H1 (cell line): ENCODE data around the gene FNIP2. TPM values are rescaled to one million over a fixed set of nuclear protein-coding genes. Genes with fewer than 3 reads are reported as not detected.

ENCODE experiments used
- CTCF ChIA-PET: fragments of 300-600 bp; sonication (Branson Sonifier 250); formaldehyde crosslinking; loops from one replicate; lab custom pipeline; 2021; ENCODE audit not compliant: partially characterized antibody; lab: Charles Lee
- POLR2A ChIA-PET: fragments of 300-600 bp; sonication (Branson Sonifier 250); formaldehyde crosslinking; loops from one replicate; lab custom pipeline; 2021; ENCODE audit warnings: inconsistent platforms; ENCODE audit not compliant: partially characterized antibody; lab: Charles Lee
- DNase-seq, 2 experiments: peaks; one replicate each; pipeline versions ENCODE4 v3.0.0 to v3.0.0-alpha.2; 2010 to 2022; ENCODE audit warnings: low spot score in 2 of 2, low read depth in 1 of 2, mixed read lengths in 1 of 2
- FAIRE-seq: peaks from 2 replicates; lab custom pipeline; 2011; peaks lifted over from hg19 to GRCh38; lab: Jason Lieb, UNC
- H2AFZ ChIP-seq: 2 replicates; pipeline ENCODE4 v1.8.1; 2012; ENCODE audit warnings: low read length, inconsistent platforms
- H2AK5ac ChIP-seq: 2 replicates; pipeline ENCODE4 v1.6.1; 2013; ENCODE audit warnings: low read depth, low read length
- H2BK120ac ChIP-seq: replicated peaks from 2 replicates; pipeline ENCODE3; 2013; ENCODE audit warnings: low read depth, low read length, inconsistent platforms
- H2BK12ac ChIP-seq: 2 replicates; pipeline ENCODE4 v1.6.1; 2013; ENCODE audit warnings: low read depth, low read length
- H2BK15ac ChIP-seq: 2 replicates; pipeline ENCODE4 v1.6.1; 2013; ENCODE audit warnings: low read length
- H2BK20ac ChIP-seq: 2 replicates; pipeline ENCODE4 v1.6.1; 2013; ENCODE audit warnings: low read length
- H2BK5ac ChIP-seq: 2 replicates; pipeline ENCODE4 v1.6.1; 2013; ENCODE audit warnings: low read depth, low read length
- H3K14ac ChIP-seq: 2 replicates; pipeline ENCODE4 v1.6.1; 2013; ENCODE audit warnings: inconsistent platforms; ENCODE audit not compliant: insufficient read length
- H3K18ac ChIP-seq: 2 replicates; pipeline ENCODE4 v1.6.1; 2013; ENCODE audit warnings: low read length; ENCODE audit errors: extremely low read depth
- H3K23ac ChIP-seq: 2 replicates; pipeline ENCODE4 v1.6.1; 2013; ENCODE audit warnings: inconsistent platforms; ENCODE audit not compliant: insufficient read length
- H3K23me2 ChIP-seq: 2 replicates; pipeline ENCODE4 v1.6.1; 2013; ENCODE audit warnings: low read depth, low read length
- H3K27ac ChIP-seq: 2 replicates; pipeline ENCODE4 v1.6.1; 2011; ENCODE audit warnings: low read depth, low read length, inconsistent platforms
- H3K27me3 ChIP-seq, 4 experiments: replicated peaks in 1 of 4; 1 replicate in 1 of 4; 2 replicates in 3 of 4; pipeline versions ENCODE4 v1.6.1 to v1.8.1; 2011 to 2013; ENCODE audit warnings: low read length in 3 of 4, mild to moderate bottlenecking in 3 of 4, inconsistent platforms in 2 of 4, mixed read lengths in 2 of 4, moderate library complexity in 1 of 4; ENCODE audit not compliant: control insufficient read depth in 3 of 4, insufficient read depth in 3 of 4; ENCODE audit errors: extremely low read depth in 1 of 4
- H3K36me3 ChIP-seq, 4 experiments: 2 replicates each; pipeline versions ENCODE4 v1.6.1 to v1.8.1; 2011 to 2013; ENCODE audit warnings: mild to moderate bottlenecking in 4 of 4, low read length in 3 of 4, moderate library complexity in 2 of 4, control low read depth in 1 of 4, inconsistent platforms in 1 of 4; ENCODE audit not compliant: insufficient read depth in 4 of 4, control insufficient read depth in 2 of 4
- H3K4ac ChIP-seq: replicated peaks from 2 replicates; pipeline ENCODE3; 2013; ENCODE audit warnings: low read length, low read depth, mixed read lengths, inconsistent platforms; ENCODE audit not compliant: insufficient read length
- H3K4me1 ChIP-seq, 4 experiments: replicated peaks in 1 of 4; 1 replicate in 1 of 4; 2 replicates in 3 of 4; pipeline versions ENCODE4 v1.6.1 to v1.8.1; 2011 to 2013; ENCODE audit warnings: low read length in 3 of 4, inconsistent platforms in 2 of 4, mixed read lengths in 1 of 4; ENCODE audit not compliant: insufficient read depth in 4 of 4, control insufficient read depth in 3 of 4
- H3K4me2 ChIP-seq, 2 experiments: 2 replicates each; pipeline versions ENCODE4 v1.6.1 to v1.8.1; 2011 to 2013; ENCODE audit warnings: low read depth in 2 of 2, low read length in 2 of 2, control low read depth in 1 of 2, inconsistent platforms in 1 of 2, mild to moderate bottlenecking in 1 of 2; ENCODE audit not compliant: insufficient read depth in 1 of 2
- H3K4me3 ChIP-seq, 4 experiments: fragments of 200-600, 300-600 bp in 1 of 4; sonication (generic), shearing (Covaris generic), sonication (Bioruptor Twin) in 1 of 4; 2 replicates each; pipeline versions ENCODE4 v1.5.1 to v1.8.1; 2011 to 2016; ENCODE audit warnings: low read length in 4 of 4, low read depth in 3 of 4, control low read depth in 2 of 4, inconsistent platforms in 2 of 4, mild to moderate bottlenecking in 2 of 4, mixed read lengths in 1 of 4, moderate library complexity in 1 of 4; ENCODE audit not compliant: insufficient read depth in 2 of 4; ENCODE audit errors: extremely low read depth in 1 of 4
- H3K56ac ChIP-seq: replicated peaks from 2 replicates; pipeline ENCODE3; 2013; ENCODE audit warnings: low read depth, mild to moderate bottlenecking, mixed read lengths, low read length, inconsistent platforms; ENCODE audit not compliant: insufficient read length
- H3K79me1 ChIP-seq: 2 replicates; pipeline ENCODE4 v1.6.1; 2013; ENCODE audit warnings: low read depth, low read length, control low read depth
- H3K79me2 ChIP-seq, 2 experiments: 2 replicates each; pipeline versions ENCODE4 v1.6.1 to v1.8.1; 2012 to 2013; ENCODE audit warnings: low read length in 2 of 2, mild to moderate bottlenecking in 2 of 2, inconsistent platforms in 1 of 2; ENCODE audit not compliant: insufficient read depth in 2 of 2, control insufficient read depth in 1 of 2
- H3K9ac ChIP-seq, 4 experiments: replicated peaks in 1 of 4; 1 replicate in 1 of 4; 2 replicates in 3 of 4; pipeline versions ENCODE4 v1.6.1 to v1.8.1; 2011 to 2013; ENCODE audit warnings: low read depth in 3 of 4, low read length in 3 of 4, control low read depth in 2 of 4, mild to moderate bottlenecking in 2 of 4, moderate library complexity in 2 of 4, inconsistent platforms in 1 of 4; ENCODE audit errors: extremely low read depth in 1 of 4
- H3K9me3 ChIP-seq, 2 experiments: 2 replicates each; pipeline versions ENCODE4 v1.6.1 to v1.8.1; 2012 to 2013; ENCODE audit warnings: mild to moderate bottlenecking in 2 of 2, moderate library complexity in 2 of 2, control low read depth in 1 of 2, inconsistent platforms in 1 of 2, low read depth in 1 of 2, low read length in 1 of 2, mixed read lengths in 1 of 2; ENCODE audit not compliant: insufficient read depth in 2 of 2
- H4K20me1 ChIP-seq, 2 experiments: replicated peaks in 1 of 2; 2 replicates each; pipeline versions ENCODE3 to v1.8.1; 2011 to 2013; ENCODE audit warnings: inconsistent platforms in 2 of 2, low read length in 2 of 2, mild to moderate bottlenecking in 1 of 2; ENCODE audit not compliant: insufficient read depth in 2 of 2, control insufficient read depth in 1 of 2
- H4K5ac ChIP-seq: 2 replicates; pipeline ENCODE4 v1.6.1; 2013; ENCODE audit warnings: low read length, low read depth, mixed read lengths, inconsistent platforms; ENCODE audit not compliant: insufficient read length
- H4K8ac ChIP-seq: 2 replicates; pipeline ENCODE4 v1.8.0; 2013; ENCODE audit warnings: mild to moderate bottlenecking, moderate library complexity, low read length, inconsistent platforms; ENCODE audit not compliant: insufficient read depth; ENCODE audit errors: extremely low read depth
- H4K91ac ChIP-seq: replicated peaks from 2 replicates; pipeline ENCODE3; 2013; ENCODE audit warnings: low read length, mixed read lengths, inconsistent platforms; ENCODE audit not compliant: insufficient read length
- CBX5 ChIP-seq: fragments of 300-800, 300-1000 bp; sonication (generic); IDR thresholded peaks from 2 replicates; pipeline ENCODE4 v1.7.1; 2016; ENCODE audit warnings: antibody characterized with exemption, low read length, low read depth
- EZH2 ChIP-seq: fragments of 200-600 bp; sonication (generic); IDR thresholded peaks from 2 replicates; pipeline ENCODE4 v1.7.1; 2012; ENCODE audit warnings: low read depth, mild to moderate bottlenecking, moderate library complexity, low read length, inconsistent platforms; ENCODE audit not compliant: severe bottlenecking
- KDM1A ChIP-seq: fragments of 200-600, 300-600 bp; sonication (generic); IDR thresholded peaks from 2 replicates; pipeline ENCODE4 v1.7.1; 2016; ENCODE audit warnings: mild to moderate bottlenecking, low read length, borderline replicate concordance
- POLR2AphosphoS5 ChIP-seq: IDR thresholded peaks from 2 replicates; pipeline ENCODE4 v1.6.1; 2011; ENCODE audit warnings: low read depth, low read length
- POU5F1 ChIP-seq: IDR thresholded peaks from 2 replicates; pipeline ENCODE4 v1.6.1; 2011; ENCODE audit warnings: low read depth, mild to moderate bottlenecking, low read length, moderate library complexity
- RAD21 ChIP-seq, 2 experiments: IDR thresholded peaks in 1 of 2; conservative IDR thresholded peaks in 1 of 2; 2 replicates each; pipeline ENCODE4 v1.6.1; 2011; ENCODE audit warnings: low read depth in 2 of 2, low read length in 2 of 2, improper control_type of control experiment in 1 of 2, inconsistent platforms in 1 of 2, mild to moderate bottlenecking in 1 of 2, moderate library complexity in 1 of 2
- RNF2 ChIP-seq: fragments of 200-900, 300-1000 bp; sonication (generic); IDR thresholded peaks from 2 replicates; pipeline ENCODE4 v1.7.1; 2016; ENCODE audit warnings: borderline replicate concordance, low read depth, mild to moderate bottlenecking, antibody characterized with exemption, low read length; ENCODE audit not compliant: poor library complexity, severe bottlenecking; ENCODE audit errors: missing control alignments
- SP2 ChIP-seq: IDR thresholded peaks from 2 replicates; pipeline ENCODE4 v1.6.1; 2012; ENCODE audit warnings: mild to moderate bottlenecking, low read length, inconsistent platforms
- SP4 ChIP-seq: IDR thresholded peaks from 2 replicates; pipeline ENCODE4 v1.6.1; 2012; ENCODE audit warnings: low read length, inconsistent platforms
- ZNF274 ChIP-seq: IDR thresholded peaks from 2 replicates; pipeline ENCODE4 v1.7.0; 2012; ENCODE audit warnings: low read length, borderline replicate concordance; ENCODE audit errors: extremely low read depth
- WGBS, 2 experiments: shearing (Covaris generic) in 1 of 2; methylation state at CpG; one replicate each; pipeline versions ENCODE4 v1.1.6 to v1.1.7; 2013 to 2015; ENCODE audit warnings: low lambda C conversion rate in 2 of 2, mixed read lengths in 2 of 2, inconsistent platforms in 1 of 2, low coverage in 1 of 2, missing lambda C conversion rate in 1 of 2; ENCODE audit not compliant: insufficient replicate concordance in 2 of 2, insufficient coverage in 1 of 2, insufficient read length in 1 of 2; ENCODE audit errors: extremely low coverage in 1 of 2, missing lambda C conversion rate in 1 of 2; 5-methylcytosine and 5-hydroxymethylcytosine counted together
- polyA plus RNA-seq, 7 experiments: library from polyadenylated mRNA; depleted of rRNA in 3 of 7; stranded (reverse) in 5 of 7; unstranded in 2 of 7; fragments of >200 nt in 5 of 7; fragments of 200-250 nt in 2 of 7; gene quantifications; 1 replicate in 5 of 7; 2 replicates in 1 of 7; 4 replicates in 1 of 7; pipeline versions ENCODE4 v1.2.1 to v1.2.3, GENCODE V29; 2011 to 2013; ENCODE audit warnings: missing spikeins in 2 of 7, mixed read lengths in 2 of 7
- total RNA-seq: library from RNA; stranded (reverse); fragmentation: NEBNext Ultra II Directional; extraction: Animal tissue kit (Norgen Biotek cat#: 25700); gene quantifications from 2 replicates; pipeline ENCODE4 v1.2.1, GENCODE V29; 2021
- TF ChIP-seq, protein P1 (sequence below), 3 experiments: IDR thresholded peaks; 1 replicate in 2 of 3; 2 replicates in 1 of 3; pipeline versions ENCODE4 v1.5.1 to v1.6.1; 2011; ENCODE audit warnings: low read length in 3 of 3, mild to moderate bottlenecking in 3 of 3, inconsistent platforms in 2 of 3, low read depth in 1 of 3, moderate library complexity in 1 of 3; ENCODE audit not compliant: insufficient read depth in 1 of 3; ENCODE audit errors: control extremely low read depth in 1 of 3

FNIP2 gene
- total and polyA plus RNA-seq, 2 of the 8 experiments (the other 6 are each of a cell fraction or from before 2014, with no cell fraction given): 4.0 to 13.0 TPM

DNA sequence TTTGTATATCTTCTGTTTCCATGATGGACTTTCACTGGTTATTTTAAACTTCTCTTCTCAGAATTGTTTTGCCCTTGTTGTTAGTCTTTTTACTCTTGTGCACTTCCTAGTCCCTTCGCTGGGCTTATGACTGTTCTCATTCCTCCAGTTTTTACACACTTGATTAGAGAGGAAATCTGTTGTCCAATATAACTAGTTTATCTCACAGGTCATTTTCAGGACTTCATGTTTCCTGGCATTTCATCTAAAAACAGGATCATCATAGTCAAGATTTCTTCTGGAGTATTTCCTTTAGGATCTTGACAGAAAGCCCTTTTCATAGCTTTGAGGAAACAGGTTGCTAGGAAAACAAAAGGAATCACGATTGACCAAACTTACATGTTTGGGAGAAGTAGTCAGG, 3.0 kb downstream of the FNIP2 start:
- no peak for DNase-seq
- Histone ChIP-seq H3K14ac (no peak overlapping the region), H4K8ac (no peak overlapping the region), H3K4me2 (no peak overlapping the region), H3K79me2 (peaks cover 0 to 24% of the 10 kb centered on the region in 2 experiments; a peak in 3 of 4 replicates), H2AK5ac (no peak overlapping the region), H3K27ac (no peak overlapping the region), H3K79me1 (0 out of 2 replicates have a peak, but pooled peaks cover 2% of the 10 kb centered on the region), H2AFZ (no peak overlapping the region), H2BK20ac (no peak overlapping the region), H3K56ac (no peak overlapping the region), H2BK5ac (no peak overlapping the region), H4K20me1 (peaks cover 0 to 2% of the 10 kb centered on the region in 2 experiments), H3K4me1 (peaks cover 0 to 5% (median 0%) of the 10 kb centered on the region in 4 experiments; a peak in 2 of 7 replicates), H3K18ac (no peak overlapping the region), H2BK15ac (no peak overlapping the region), H3K9me3 (no peaks in the 10 kb centered on the region), H3K36me3 (no peaks in the 10 kb centered on the region), H2BK12ac (no peak overlapping the region), H3K4ac (no peak overlapping the region), H3K4me3 (no peak overlapping the region), H2BK120ac (no peak overlapping the region), H3K23ac (no peak overlapping the region), H3K9ac (no peak overlapping the region), H4K91ac (no peak overlapping the region), H4K5ac (no peak overlapping the region), H3K27me3 (no peaks in the 10 kb centered on the region; a peak in 1 of 7 replicates), H3K23me2 (peaks cover 8% of the 10 kb centered on the region)
- no peak for FAIRE-seq
- POLR2A ChIA-PET: no interaction called here
- CTCF ChIA-PET: no interaction called here
- WGBS, 2 experiments: 84% methylated on average over 2 of the region's 2 CpGs; no CpG with 5 or more reads in 1 of the 2 experiments
- TF ChIP-seq RNF2: no peak
- no peak for TF ChIP-seq EZH2
- TF ChIP-seq ZNF274: no peak
- no peak for TF ChIP-seq RAD21 (IDR thresholded peaks at IDR 0.05 in 1 of 2, conservative IDR thresholded peaks at IDR 0.05 in 1 of 2; ENCODE audit: low read depth in 2 of 2, low read length in 2 of 2)
- no peak for TF ChIP-seq POU5F1
- TF ChIP-seq POLR2AphosphoS5: no peak
- TF ChIP-seq SP4: no peak
- TF ChIP-seq CBX5: no peak
- TF ChIP-seq, protein P1, sequence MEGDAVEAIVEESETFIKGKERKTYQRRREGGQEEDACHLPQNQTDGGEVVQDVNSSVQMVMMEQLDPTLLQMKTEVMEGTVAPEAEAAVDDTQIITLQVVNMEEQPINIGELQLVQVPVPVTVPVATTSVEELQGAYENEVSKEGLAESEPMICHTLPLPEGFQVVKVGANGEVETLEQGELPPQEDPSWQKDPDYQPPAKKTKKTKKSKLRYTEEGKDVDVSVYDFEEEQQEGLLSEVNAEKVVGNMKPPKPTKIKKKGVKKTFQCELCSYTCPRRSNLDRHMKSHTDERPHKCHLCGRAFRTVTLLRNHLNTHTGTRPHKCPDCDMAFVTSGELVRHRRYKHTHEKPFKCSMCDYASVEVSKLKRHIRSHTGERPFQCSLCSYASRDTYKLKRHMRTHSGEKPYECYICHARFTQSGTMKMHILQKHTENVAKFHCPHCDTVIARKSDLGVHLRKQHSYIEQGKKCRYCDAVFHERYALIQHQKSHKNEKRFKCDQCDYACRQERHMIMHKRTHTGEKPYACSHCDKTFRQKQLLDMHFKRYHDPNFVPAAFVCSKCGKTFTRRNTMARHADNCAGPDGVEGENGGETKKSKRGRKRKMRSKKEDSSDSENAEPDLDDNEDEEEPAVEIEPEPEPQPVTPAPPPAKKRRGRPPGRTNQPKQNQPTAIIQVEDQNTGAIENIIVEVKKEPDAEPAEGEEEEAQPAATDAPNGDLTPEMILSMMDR (IDR thresholded peaks at IDR 0.05; ENCODE audit: control extremely low read depth in 1 of 3, insufficient read depth in 1 of 3, low read depth in 1 of 3, low read length in 3 of 3): no peak
- TF ChIP-seq SP2: no peak
- no peak for TF ChIP-seq KDM1A
